Panc1 (cell line): ENCODE data around the gene ZNF469.

Source experiments
- POLR2AphosphoS5 ChIP-seq: IDR thresholded peaks from 2 replicates; pipeline ENCODE4 v1.6.1; 2012; ENCODE audit warnings: mild to moderate bottlenecking, low read depth, low read length, moderate library complexity
- SIN3A ChIP-seq: IDR thresholded peaks from 2 replicates; pipeline ENCODE4 v1.6.1; 2012; ENCODE audit warnings: low read depth, mild to moderate bottlenecking, low read length, moderate library complexity, borderline replicate concordance; ENCODE audit not compliant: insufficient read depth
- TF ChIP-seq, protein P1 (sequence below): fragments of 450-650 bp; IDR thresholded peaks from 2 replicates; pipeline ENCODE4 v1.5.1; 2017; ENCODE audit warnings: mild to moderate bottlenecking
- TF ChIP-seq, protein P2 (sequence below), 2 experiments: IDR thresholded peaks; 2 replicates each; pipeline ENCODE4 v1.6.1; 2011 to 2012; ENCODE audit warnings: low read depth in 2 of 2, control low read depth in 1 of 2, low read length in 1 of 2, mild to moderate bottlenecking in 1 of 2, moderate library complexity in 1 of 2; ENCODE audit not compliant: insufficient read depth in 1 of 2

DNA sequence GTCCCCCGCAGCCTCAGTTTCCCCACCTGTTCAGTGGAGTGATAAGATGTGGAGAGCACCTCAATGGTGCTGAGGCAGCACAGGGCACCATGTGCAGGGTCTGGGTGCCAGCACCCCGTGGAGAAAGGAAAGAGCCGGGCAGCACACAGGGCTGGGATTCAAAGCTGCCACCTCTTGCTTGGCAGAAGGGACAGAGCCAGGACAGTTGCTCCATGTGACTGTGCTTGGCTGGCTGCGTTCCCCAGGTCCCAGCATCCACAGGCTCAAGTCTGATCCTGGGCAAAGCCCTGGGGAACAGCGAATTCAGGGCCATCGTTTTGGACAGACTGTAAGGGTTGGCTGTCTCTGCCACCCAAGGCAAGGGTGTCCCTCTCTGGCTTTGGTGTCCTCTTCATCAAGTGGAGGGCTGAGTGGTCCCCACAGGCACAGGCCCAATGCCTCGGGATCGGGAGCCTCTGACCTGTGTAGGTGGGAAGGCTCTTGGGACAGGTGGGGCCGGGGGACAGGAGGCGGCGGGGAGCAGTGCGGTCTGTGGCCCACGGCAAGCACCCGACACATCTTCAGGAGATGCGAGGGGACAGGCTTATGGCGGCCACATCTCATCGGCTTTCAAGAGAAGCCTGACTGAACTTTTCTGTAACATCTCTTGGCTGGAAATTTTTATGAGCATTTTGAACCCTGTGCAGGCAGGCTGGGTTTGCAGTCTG lies 8.5 kb downstream of the ZNF469 start:
- no peak for TF ChIP-seq SIN3A
- TF ChIP-seq, protein P1, sequence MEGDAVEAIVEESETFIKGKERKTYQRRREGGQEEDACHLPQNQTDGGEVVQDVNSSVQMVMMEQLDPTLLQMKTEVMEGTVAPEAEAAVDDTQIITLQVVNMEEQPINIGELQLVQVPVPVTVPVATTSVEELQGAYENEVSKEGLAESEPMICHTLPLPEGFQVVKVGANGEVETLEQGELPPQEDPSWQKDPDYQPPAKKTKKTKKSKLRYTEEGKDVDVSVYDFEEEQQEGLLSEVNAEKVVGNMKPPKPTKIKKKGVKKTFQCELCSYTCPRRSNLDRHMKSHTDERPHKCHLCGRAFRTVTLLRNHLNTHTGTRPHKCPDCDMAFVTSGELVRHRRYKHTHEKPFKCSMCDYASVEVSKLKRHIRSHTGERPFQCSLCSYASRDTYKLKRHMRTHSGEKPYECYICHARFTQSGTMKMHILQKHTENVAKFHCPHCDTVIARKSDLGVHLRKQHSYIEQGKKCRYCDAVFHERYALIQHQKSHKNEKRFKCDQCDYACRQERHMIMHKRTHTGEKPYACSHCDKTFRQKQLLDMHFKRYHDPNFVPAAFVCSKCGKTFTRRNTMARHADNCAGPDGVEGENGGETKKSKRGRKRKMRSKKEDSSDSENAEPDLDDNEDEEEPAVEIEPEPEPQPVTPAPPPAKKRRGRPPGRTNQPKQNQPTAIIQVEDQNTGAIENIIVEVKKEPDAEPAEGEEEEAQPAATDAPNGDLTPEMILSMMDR, result no peak
- TF ChIP-seq POLR2AphosphoS5, result no peak
- TF ChIP-seq, protein P2, sequence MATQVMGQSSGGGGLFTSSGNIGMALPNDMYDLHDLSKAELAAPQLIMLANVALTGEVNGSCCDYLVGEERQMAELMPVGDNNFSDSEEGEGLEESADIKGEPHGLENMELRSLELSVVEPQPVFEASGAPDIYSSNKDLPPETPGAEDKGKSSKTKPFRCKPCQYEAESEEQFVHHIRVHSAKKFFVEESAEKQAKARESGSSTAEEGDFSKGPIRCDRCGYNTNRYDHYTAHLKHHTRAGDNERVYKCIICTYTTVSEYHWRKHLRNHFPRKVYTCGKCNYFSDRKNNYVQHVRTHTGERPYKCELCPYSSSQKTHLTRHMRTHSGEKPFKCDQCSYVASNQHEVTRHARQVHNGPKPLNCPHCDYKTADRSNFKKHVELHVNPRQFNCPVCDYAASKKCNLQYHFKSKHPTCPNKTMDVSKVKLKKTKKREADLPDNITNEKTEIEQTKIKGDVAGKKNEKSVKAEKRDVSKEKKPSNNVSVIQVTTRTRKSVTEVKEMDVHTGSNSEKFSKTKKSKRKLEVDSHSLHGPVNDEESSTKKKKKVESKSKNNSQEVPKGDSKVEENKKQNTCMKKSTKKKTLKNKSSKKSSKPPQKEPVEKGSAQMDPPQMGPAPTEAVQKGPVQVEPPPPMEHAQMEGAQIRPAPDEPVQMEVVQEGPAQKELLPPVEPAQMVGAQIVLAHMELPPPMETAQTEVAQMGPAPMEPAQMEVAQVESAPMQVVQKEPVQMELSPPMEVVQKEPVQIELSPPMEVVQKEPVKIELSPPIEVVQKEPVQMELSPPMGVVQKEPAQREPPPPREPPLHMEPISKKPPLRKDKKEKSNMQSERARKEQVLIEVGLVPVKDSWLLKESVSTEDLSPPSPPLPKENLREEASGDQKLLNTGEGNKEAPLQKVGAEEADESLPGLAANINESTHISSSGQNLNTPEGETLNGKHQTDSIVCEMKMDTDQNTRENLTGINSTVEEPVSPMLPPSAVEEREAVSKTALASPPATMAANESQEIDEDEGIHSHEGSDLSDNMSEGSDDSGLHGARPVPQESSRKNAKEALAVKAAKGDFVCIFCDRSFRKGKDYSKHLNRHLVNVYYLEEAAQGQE (IDR thresholded peaks at IDR 0.05; ENCODE audit: insufficient read depth in 1 of 2, low read depth in 2 of 2, low read length in 1 of 2), result no peak
